CD4-positive, alpha-beta T cell (primary cell): ENCODE data around the gene TLE2. TPM values are rescaled to one million over a fixed set of nuclear protein-coding genes. Genes with fewer than 3 reads are reported as not detected.

Source experiments
- ATAC-seq: fragments of 200-7000 bp; cut with Tn5 transposase; one replicate; pipeline ENCODE4 v1.10.0; 2022; ENCODE audit warnings: mild to moderate bottlenecking; ENCODE audit not compliant: poor library complexity
- CTCF ChIA-PET: fragments of 350-600 bp; sonication (Branson Sonifier 250); formaldehyde crosslinking; loops from one replicate; lab custom pipeline; 2021; ENCODE audit warnings: antibody characterized with exemption, inconsistent platforms; lab: Charles Lee
- POLR2A ChIA-PET: fragments of 350-600 bp; sonication (Branson Sonifier 250); formaldehyde crosslinking; loops from one replicate; lab custom pipeline; 2021; ENCODE audit warnings: antibody characterized with exemption, inconsistent platforms; lab: Charles Lee
- DNase-seq, 14 experiments: peaks; one replicate each; pipeline ENCODE4 v3.0.0-alpha.2; 2013 to 2020; ENCODE audit warnings: mixed read lengths in 2 of 14
- H3K27ac ChIP-seq, 2 donors: one replicate each; pipeline versions ENCODE4 v1.5.1 to v1.7.0; 2013; ENCODE audit warnings: low read length in 2 of 2, low read depth in 1 of 2, mild to moderate bottlenecking in 1 of 2
- H3K27me3 ChIP-seq, 2 experiments: 1 replicate in 1 of 2; 2 replicates in 1 of 2; pipeline versions ENCODE4 v1.6.1 to v1.7.0; 2013; ENCODE audit warnings: low read length in 2 of 2, control low read depth in 1 of 2, mild to moderate bottlenecking in 1 of 2, moderate library complexity in 1 of 2; ENCODE audit not compliant: insufficient read depth in 2 of 2, control insufficient read depth in 1 of 2
- H3K36me3 ChIP-seq: one replicate; pipeline ENCODE4 v1.6.1; 2013; ENCODE audit warnings: low read length, control low read depth; ENCODE audit not compliant: insufficient read depth
- H3K4me1 ChIP-seq: one replicate; pipeline ENCODE4 v1.6.1; 2013; ENCODE audit warnings: low read length, control low read depth; ENCODE audit not compliant: insufficient read depth
- H3K4me3 ChIP-seq: one replicate; pipeline ENCODE4 v1.5.1; 2013; ENCODE audit warnings: mild to moderate bottlenecking, low read length, moderate library complexity
- H3K9me3 ChIP-seq, 2 experiments: 1 replicate in 1 of 2; 2 replicates in 1 of 2; pipeline versions ENCODE4 v1.6.1 to v1.7.0; 2013; ENCODE audit warnings: low read length in 2 of 2, mild to moderate bottlenecking in 2 of 2, control low read depth in 1 of 2, moderate library complexity in 1 of 2; ENCODE audit not compliant: control insufficient read depth in 1 of 2, insufficient read depth in 1 of 2
- H3K27ac Mint-ChIP-seq: one replicate; pipeline ENCODE4 v1.8.0; 2020; ENCODE audit warnings: mixed read lengths
- H3K27me3 Mint-ChIP-seq: one replicate; pipeline ENCODE4 v1.8.0; 2021; ENCODE audit warnings: mixed read lengths
- H3K36me3 Mint-ChIP-seq: one replicate; pipeline ENCODE4 v1.8.0; 2021; ENCODE audit warnings: low read depth, mixed read lengths
- H3K4me1 Mint-ChIP-seq: one replicate; pipeline ENCODE4 v1.8.0; 2021; ENCODE audit warnings: low read depth, mixed read lengths
- H3K4me3 Mint-ChIP-seq: one replicate; pipeline ENCODE4 v1.8.0; 2020; ENCODE audit warnings: mild to moderate bottlenecking, mixed read lengths
- H3K9me3 Mint-ChIP-seq: one replicate; pipeline ENCODE4 v1.8.0; 2020; ENCODE audit warnings: mixed read lengths
- CTCF ChIP-seq: fragments of 200-600 bp; IDR thresholded peaks from one replicate; pipeline ENCODE4 v1.8.0; 2022; ENCODE audit warnings: antibody characterized with exemption, mild to moderate bottlenecking
- intact Hi-C, 2 experiments: fragments of 100-400 bp; cut with DNase I in 1 of 2; cut with micrococcal nuclease in 1 of 2; formaldehyde crosslinking; loops; one replicate each; pipeline versions ENCODE4 v1.15.1 to v1.9.0; 2023 to 2025; cut with DNase I, micrococcal nuclease
- total RNA-seq, 174 experiments: library from RNA in 2 of 174; stranded (reverse) in 2 of 174; gene quantifications; one replicate each; pipeline ENCODE4 v1.2.3 and lab custom pipeline; 2021 to 2026

TLE2 gene
- total RNA-seq, 2 experiments from 2014 or later = 23.9 to 25.0 TPM

- ChIA-PET CTCF (no interaction called here), POLR2A (no interaction called here)
- Mint-ChIP-seq H3K36me3 (peaks cover 3% of the 10 kb centered on the region), H3K4me3 (no peak overlapping the region), H3K27me3 (no peaks in the 10 kb centered on the region), H3K27ac (no peak overlapping the region), H3K4me1 (peaks cover 1% of the 10 kb centered on the region), H3K9me3 (no peaks in the 10 kb centered on the region)
- ATAC-seq (no peak), DNase-seq (no peak)
- Histone ChIP-seq H3K9me3 (no peaks in the 10 kb centered on the region), H3K36me3 (peaks cover 10% of the 10 kb centered on the region), H3K4me3 (no peak overlapping the region), H3K27ac (no peak overlapping the region), H3K4me1 (peaks cover under 1% of the 10 kb centered on the region), H3K27me3 (no peaks in the 10 kb centered on the region)
- intact Hi-C loops = no loop called here
- TF ChIP-seq CTCF = no peak
Observed at GRCh38 chr19:3019211-3019854, 9.7 kb downstream of the TLE2 start.

DNA sequence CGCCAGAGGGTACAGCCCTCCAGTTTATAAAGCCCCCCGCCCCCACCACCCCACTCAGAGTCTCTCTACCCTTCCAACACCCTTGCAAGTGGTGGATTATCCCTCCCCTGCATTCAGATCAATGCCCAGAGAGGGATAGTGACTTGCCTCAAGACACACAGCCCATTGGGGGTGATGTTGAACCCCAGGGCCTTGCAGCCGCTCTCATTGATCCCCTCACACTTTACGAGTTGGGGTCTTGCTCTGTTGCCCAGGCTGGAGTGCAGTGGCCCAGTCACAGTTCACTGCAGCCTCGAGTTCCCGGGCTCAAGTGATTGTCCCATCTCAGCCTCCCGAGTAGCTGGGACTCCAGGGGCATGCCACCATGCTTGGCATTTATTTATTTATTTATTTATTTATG lies 11.2 kb downstream of the TLE2 start:
- Mint-ChIP-seq H3K27ac (no peak overlapping the region), H3K27me3 (no peaks in the 10 kb centered on the region), H3K4me1 (no peaks in the 10 kb centered on the region), H3K36me3 (peaks cover 10% of the 10 kb centered on the region), H3K9me3 (no peaks in the 10 kb centered on the region), H3K4me3 (no peak overlapping the region)
- ChIA-PET CTCF (no interaction called here), POLR2A (no interaction called here)
- ATAC-seq = no peak
- no peak overlapping the region for H3K27ac ChIP-seq
- H3K9me3 ChIP-seq = no peaks in the 10 kb centered on the region
- intact Hi-C loops = no loop called here
- no peak for DNase-seq
- H3K36me3 ChIP-seq = peaks cover 10% of the 10 kb centered on the region
- no peak overlapping the region for H3K4me3 ChIP-seq
- H3K27me3 ChIP-seq = no peaks in the 10 kb centered on the region
- TF ChIP-seq CTCF = no peak
- H3K4me1 ChIP-seq = no peaks in the 10 kb centered on the region

- intact Hi-C loops = no loop called here
- H3K27me3 Mint-ChIP-seq = no peaks in the 10 kb centered on the region
- Histone ChIP-seq H3K4me3 (no peak overlapping the region), H3K36me3 (peaks cover 14% of the 10 kb centered on the region), H3K4me1 (no peaks in the 10 kb centered on the region), H3K9me3 (no peaks in the 10 kb centered on the region), H3K27ac (no peak overlapping the region), H3K27me3 (no peaks in the 10 kb centered on the region)
- H3K9me3 Mint-ChIP-seq = no peaks in the 10 kb centered on the region
- ChIA-PET CTCF (no interaction called here), POLR2A (interaction anchor here (1.6 kb wide), 1 partner anchor 21 kb away, joined by 5 read pairs; no protein-coding TSS in a partner anchor)
- H3K4me1 Mint-ChIP-seq = no peaks in the 10 kb centered on the region
- no peak overlapping the region for H3K27ac Mint-ChIP-seq
- no peak for ATAC-seq
- DNase-seq = no peak
- TF ChIP-seq CTCF = no peak
- no peak overlapping the region for H3K4me3 Mint-ChIP-seq
- H3K36me3 Mint-ChIP-seq = peaks cover 21% of the 10 kb centered on the region
Observed at GRCh38 chr19:3015126-3016057, 13.7 kb downstream of the TLE2 start.
